Measurements from ENCODE around the gene COASY.

- TF ChIP-seq CTCF (conservative IDR thresholded peaks at IDR 0.05 in 1 of 2, IDR thresholded peaks at IDR 0.05 in 1 of 2; ENCODE audit: extremely low read depth in 1 of 2, insufficient read depth in 1 of 2, low read depth in 1 of 2, low read length in 2 of 2) (no peak), EZH2 (IDR thresholded peaks at IDR 0.05; ENCODE audit: borderline replicate concordance, low read length) (no peak)
These were observed 7.5 kb upstream of the COASY start for GRCh38 chr17:42554250-42555121.

All from mammary epithelial cell (primary cell).